GM13976 (cell line): Measurements from ENCODE around the gene PEX10.

Experiments
- DNase-seq: peaks from one replicate; pipeline ENCODE4 v3.0.0; 2012; ENCODE audit warnings: low spot score
- in situ Hi-C: fragments of 300-500 bp; cut with MboI; formaldehyde crosslinking; loops from one replicate; pipeline ENCODE4 v1.12.0; 2022; ENCODE audit warnings: low sequenced_read_pairs, mixed read lengths, inconsistent platforms; ENCODE audit not compliant: unreplicated experiment
- TF ChIP-seq, protein P1 (sequence below): IDR thresholded peaks from 2 replicates; pipeline ENCODE4 v1.5.1; 2012; ENCODE audit warnings: borderline replicate concordance, mild to moderate bottlenecking; ENCODE audit not compliant: insufficient read depth; ENCODE audit errors: extremely low read depth, missing control alignments, control extremely low read depth

The PEX10 gene

DNA sequence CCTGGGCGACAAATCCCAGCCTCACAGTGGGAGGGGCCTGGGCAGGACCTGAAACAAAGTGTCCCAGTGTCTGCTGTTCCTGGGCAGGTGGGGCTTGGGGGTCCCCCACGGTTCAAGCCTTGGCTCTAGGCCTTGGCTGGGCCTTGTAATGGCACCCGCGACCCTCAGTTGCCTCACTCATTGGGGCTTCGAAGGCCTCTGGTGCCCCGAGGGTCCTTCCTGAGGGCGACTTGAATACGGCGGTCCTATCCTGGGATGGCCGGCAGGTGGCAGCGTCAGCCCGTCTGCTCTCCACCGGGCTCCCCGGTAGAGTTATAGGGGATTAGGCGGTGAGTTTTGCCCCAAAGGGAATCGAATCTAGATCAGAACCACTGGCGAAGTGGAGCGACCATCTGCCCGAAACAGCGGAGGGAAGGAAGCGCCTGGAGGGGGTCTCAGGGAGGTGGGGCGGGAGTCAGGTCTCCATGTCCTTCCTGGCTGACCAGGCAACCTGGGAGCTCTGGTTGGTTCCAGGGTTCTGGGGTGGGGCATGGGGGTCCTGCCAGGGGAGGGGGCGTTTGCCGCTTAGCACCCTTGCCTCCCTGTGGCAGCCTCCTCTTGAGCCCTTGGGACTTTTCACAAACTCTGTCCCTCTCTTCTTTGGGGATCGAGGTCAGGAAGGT, 2.1 kb upstream of the PEX10 start:
- TF ChIP-seq, protein P1, sequence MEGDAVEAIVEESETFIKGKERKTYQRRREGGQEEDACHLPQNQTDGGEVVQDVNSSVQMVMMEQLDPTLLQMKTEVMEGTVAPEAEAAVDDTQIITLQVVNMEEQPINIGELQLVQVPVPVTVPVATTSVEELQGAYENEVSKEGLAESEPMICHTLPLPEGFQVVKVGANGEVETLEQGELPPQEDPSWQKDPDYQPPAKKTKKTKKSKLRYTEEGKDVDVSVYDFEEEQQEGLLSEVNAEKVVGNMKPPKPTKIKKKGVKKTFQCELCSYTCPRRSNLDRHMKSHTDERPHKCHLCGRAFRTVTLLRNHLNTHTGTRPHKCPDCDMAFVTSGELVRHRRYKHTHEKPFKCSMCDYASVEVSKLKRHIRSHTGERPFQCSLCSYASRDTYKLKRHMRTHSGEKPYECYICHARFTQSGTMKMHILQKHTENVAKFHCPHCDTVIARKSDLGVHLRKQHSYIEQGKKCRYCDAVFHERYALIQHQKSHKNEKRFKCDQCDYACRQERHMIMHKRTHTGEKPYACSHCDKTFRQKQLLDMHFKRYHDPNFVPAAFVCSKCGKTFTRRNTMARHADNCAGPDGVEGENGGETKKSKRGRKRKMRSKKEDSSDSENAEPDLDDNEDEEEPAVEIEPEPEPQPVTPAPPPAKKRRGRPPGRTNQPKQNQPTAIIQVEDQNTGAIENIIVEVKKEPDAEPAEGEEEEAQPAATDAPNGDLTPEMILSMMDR: peak; percentile 94
- peak; percentile 90 for DNase-seq
- in situ Hi-C loops: loop anchor here (25.0 kb wide), 1 partner anchor 123 kb away; the partner anchor contains the start of genes HES5 and PANK4

DNA sequence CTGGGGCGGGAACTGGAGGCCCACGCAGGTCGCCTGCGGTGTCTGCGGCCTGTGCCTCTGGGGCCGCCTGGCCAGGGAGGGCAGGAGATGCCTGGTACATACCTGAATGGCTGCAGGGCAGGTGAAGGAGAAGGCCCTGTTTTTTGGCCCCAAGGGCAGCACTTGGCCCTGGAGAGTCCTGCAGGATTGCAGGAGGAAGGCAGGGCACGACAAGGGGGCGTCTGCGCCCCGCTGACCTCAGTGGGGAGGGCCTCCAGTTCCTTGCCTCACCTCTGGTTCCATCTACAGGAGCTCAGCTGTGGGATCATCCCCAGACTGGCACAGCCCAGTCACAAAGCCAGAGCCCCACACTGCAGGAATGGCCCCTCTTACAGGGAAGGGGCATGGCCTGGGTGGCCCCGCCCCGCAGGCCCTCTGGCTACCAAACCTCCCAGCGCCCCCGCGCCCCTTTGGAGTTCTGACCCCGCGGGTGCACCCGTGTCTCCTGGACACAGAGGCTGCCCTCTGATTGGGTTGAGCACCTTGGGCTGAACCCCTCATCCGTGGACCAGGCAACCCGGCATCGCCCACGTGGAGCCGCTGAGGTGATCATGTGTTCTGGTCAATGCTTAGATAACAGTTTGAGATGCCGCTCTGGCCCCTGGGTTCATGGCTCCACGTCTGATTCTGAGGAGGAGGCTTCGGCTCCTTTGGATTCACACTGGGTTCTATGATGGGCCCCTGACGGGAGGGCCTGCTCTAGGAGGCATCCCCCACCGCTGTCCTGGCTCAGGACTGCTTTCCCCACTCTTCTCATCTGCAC, 1.3 kb upstream of the PEX10 start:
- in situ Hi-C loops: loop anchor here (25.0 kb wide), 1 partner anchor 124 kb away; the partner anchor contains the start of genes HES5 and PANK4
- DNase-seq: peak; percentile 54
- TF ChIP-seq, protein P1: no peak

DNA sequence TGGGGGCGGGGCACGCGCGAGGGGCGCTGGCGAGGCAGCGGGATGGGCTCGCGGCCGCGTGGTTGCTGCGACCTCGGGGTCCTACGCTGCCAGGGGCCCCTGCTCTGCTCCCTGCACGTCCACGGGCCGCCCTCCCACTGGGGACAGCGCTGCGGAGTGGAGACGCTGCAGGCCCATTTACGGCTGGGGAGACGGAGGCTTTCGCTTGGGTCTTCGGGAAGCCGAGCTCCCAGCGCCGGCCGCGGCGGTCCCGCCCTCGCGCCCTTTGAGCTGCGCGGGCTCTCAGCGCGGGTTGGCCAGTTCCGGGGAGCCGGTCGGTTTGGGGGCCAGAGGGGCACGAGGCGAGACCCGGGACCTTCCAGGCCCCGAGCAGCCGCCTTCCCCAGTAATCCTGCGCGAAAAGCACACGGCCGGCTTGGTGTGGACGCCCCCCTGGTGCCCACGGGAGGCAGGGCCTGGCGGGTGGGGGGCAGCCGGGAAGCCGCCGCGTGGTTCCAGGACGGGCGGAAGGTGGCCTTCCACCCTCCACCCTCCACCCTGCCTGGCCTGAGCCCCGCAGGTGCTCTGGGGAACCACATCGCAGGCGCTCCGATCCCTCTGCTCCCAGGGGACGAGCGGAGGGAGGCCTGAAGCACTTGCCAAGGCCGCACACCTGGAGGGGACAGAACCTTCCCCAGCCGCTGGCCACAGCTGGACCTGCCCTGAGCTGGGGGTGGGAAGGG, 570 bp upstream of the PEX10 start:
- in situ Hi-C loops: loop anchor here (25.0 kb wide), 1 partner anchor 124 kb away; the partner anchor contains the start of genes HES5 and PANK4
- peak; percentile 81 for DNase-seq
- TF ChIP-seq, protein P1: no peak

DNA sequence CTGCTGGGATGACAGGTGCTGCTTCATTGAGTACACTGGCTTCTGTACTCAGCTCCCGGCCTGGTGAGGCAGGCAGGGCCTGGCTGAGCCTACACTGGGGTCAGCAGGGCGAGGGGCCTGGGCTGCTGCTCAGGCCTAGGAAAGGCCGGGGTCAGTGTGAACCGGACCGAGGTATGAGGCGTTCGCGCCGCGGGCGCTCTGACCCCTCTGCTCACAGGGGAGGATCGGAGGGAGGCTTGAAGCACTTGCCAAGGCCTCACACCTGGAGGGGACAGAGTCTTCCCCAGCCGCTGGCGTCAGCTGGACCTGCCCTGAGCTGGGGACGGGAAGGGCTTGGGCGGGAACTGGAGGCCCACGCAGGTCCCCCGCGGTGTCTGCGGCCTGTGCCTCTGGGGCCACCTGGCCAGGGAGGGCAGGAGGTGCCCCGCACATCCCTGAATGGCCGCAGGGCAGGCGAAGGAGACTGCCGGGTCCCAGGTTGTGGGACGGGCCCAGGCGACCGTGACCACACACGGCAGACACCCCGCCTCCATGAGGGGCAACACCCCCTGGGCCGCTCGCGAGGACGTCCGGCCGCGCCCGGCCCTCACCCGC, 466 bp downstream of the PEX10 start:
- no peak for DNase-seq
- TF ChIP-seq, protein P1: no peak
- in situ Hi-C loops: loop anchor here (25.0 kb wide), 1 partner anchor 125 kb away; the partner anchor contains the start of genes HES5 and PANK4

DNA sequence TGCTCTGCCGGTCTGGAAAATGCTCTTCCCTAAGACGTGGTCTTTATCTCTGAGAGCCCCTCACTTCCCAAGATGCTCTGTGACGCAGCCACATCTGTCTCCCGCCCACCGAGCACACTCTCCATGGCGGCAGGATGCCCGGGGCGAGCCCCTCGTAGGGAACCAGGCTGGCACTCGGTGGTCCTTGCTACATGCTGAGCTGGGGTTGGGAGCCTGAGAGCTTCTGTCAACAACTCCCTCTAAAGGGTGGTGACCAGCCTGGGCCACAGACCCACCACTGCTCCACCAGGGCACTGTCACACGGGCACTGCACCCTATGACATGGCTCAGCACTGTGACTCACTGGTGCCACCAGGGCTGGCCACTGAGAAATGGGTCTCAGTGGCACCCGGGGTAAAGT, 2.6 kb downstream of the PEX10 start:
- no peak for DNase-seq
- TF ChIP-seq, protein P1: no peak
- in situ Hi-C loops: loop anchor here (25.0 kb wide), 1 partner anchor 128 kb away; the partner anchor contains the start of genes HES5 and PANK4
